ENCODE data around the gene SSPN. TPM values are rescaled to one million over a fixed set of nuclear protein-coding genes. Genes with fewer than 3 reads are reported as not detected.
A peak's percentile ranks its signal among the peaks of the same experiment; 100 is the strongest.

The SSPN gene
- total and polyA plus RNA-seq, 4 donors, result 1.2 to 11.4 (median 6.2) TPM

GRCh38 chr12:26196421-26196716 lies 996 bp downstream of the SSPN start:
- Histone ChIP-seq H3K36me3 (ENCODE audit: control insufficient read depth in 4 of 4, insufficient read depth in 4 of 4, low read length in 4 of 4) (no peaks in the 10 kb centered on the region), H3K27ac (ENCODE audit: low read depth in 1 of 2, low read length in 1 of 2) (peak overlapping the region; percentile 52 to 78), H3K9me3 (ENCODE audit: control insufficient read depth in 4 of 4, insufficient read depth in 3 of 4, low read length in 3 of 4) (no peaks in the 10 kb centered on the region), H3K4me1 (ENCODE audit: control insufficient read depth in 5 of 5, insufficient read depth in 5 of 5, low read length in 5 of 5) (peaks cover 0 to 9% (median 7%) of the 10 kb centered on the region in 5 donors), H3K9ac (ENCODE audit: insufficient read depth in 1 of 2, low read length in 2 of 2) (peak overlapping the region; percentile 53 to 80), H3K4me3 (no peak overlapping the region), H3K27me3 (ENCODE audit: control insufficient read depth in 3 of 3, insufficient read depth in 3 of 3, low read length in 2 of 3) (peaks cover 0 to 2% (median 0%) of the 10 kb centered on the region in 3 donors)
- WGBS, 2 donors, result 66 to 76% methylated on average over 5 of the region's 5 CpGs
- no peak for TF ChIP-seq CTCF (IDR thresholded peaks at IDR 0.05; ENCODE audit: control extremely low read depth, extremely low read depth)
- ATAC-seq (ENCODE audit: insufficient read depth, low FRiP score) (no peak), DNase-seq (peak in 1 of 3 donors; percentile 63)

DNA sequence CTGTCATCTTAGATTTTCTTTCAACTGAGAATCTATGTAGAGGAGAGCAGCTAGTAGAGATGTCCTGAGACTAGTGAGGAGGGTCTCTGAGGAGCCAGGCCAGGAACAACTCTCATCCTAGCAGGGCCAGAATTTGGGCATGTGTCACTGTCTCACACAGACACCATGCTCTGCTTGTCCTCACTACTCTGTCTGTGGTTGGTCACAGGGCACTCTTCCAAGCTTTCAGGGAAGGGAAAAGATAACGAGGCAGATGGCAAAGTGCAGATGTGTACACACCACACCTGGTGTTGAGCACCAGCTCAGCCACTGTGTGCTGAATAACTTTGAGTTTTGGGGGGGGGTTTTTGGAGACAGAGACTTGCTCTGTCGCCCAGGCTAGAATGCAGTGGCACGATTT lies 2.5 kb downstream of the SSPN start:
- Histone ChIP-seq H3K36me3 (ENCODE audit: control insufficient read depth in 4 of 4, insufficient read depth in 4 of 4, low read length in 4 of 4) (no peaks in the 10 kb centered on the region), H3K9ac (ENCODE audit: insufficient read depth in 1 of 2, low read length in 2 of 2) (no peak overlapping the region), H3K27me3 (ENCODE audit: control insufficient read depth in 3 of 3, insufficient read depth in 3 of 3, low read length in 2 of 3) (no peaks in the 10 kb centered on the region), H3K9me3 (ENCODE audit: control insufficient read depth in 4 of 4, insufficient read depth in 3 of 4, low read length in 3 of 4) (no peaks in the 10 kb centered on the region), H3K27ac (ENCODE audit: low read depth in 1 of 2, low read length in 1 of 2) (no peak overlapping the region), H3K4me3 (no peak overlapping the region), H3K4me1 (ENCODE audit: control insufficient read depth in 5 of 5, insufficient read depth in 5 of 5, low read length in 5 of 5) (peaks cover 0 to 9% (median 7%) of the 10 kb centered on the region in 5 donors)
- TF ChIP-seq CTCF (IDR thresholded peaks at IDR 0.05; ENCODE audit: control extremely low read depth, extremely low read depth), result no peak
- 77 to 86% methylated on average over 3 of the region's 3 CpGs for WGBS, 2 donors
- ATAC-seq (ENCODE audit: insufficient read depth, low FRiP score) (no peak), DNase-seq (no peak)

DNA sequence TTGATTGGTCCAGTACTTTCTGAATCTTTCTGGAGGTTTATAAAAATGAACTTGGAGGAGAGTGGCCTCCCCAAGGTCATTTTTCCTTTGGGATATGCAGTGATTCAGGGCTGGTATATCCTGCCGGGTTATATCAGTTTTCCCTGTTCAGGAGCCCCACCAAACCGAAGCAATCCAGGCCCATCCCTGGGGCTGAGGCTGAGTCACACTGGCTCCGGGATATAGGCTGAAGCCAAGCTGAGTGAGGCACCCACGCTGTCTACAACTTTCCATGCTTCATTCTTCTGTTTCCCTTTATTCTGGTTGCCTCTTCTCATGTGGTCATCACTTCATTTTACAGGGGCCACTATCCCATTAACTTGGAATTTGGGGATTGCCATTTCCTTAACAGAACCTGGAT lies 3.4 kb downstream of the SSPN start:
- H3K27ac ChIP-seq (ENCODE audit: low read depth in 1 of 2, low read length in 1 of 2), result peak overlapping the region in 1 of 2 donors; percentile 29
- ATAC-seq (ENCODE audit: insufficient read depth, low FRiP score), result no peak
- H3K9ac ChIP-seq (ENCODE audit: insufficient read depth in 1 of 2, low read length in 2 of 2), result no peak overlapping the region
- H3K36me3 ChIP-seq (ENCODE audit: control insufficient read depth in 4 of 4, insufficient read depth in 4 of 4, low read length in 4 of 4), result no peaks in the 10 kb centered on the region
- peaks cover 0 to 9% (median 7%) of the 10 kb centered on the region in 5 donors for H3K4me1 ChIP-seq (ENCODE audit: control insufficient read depth in 5 of 5, insufficient read depth in 5 of 5, low read length in 5 of 5)
- DNase-seq, result no peak
- 84 to 97% methylated on average over 4 of the region's 4 CpGs for WGBS, 2 donors
- TF ChIP-seq CTCF (IDR thresholded peaks at IDR 0.05; ENCODE audit: control extremely low read depth, extremely low read depth), result no peak
- H3K4me3 ChIP-seq, result no peak overlapping the region
- no peaks in the 10 kb centered on the region for H3K27me3 ChIP-seq (ENCODE audit: control insufficient read depth in 3 of 3, insufficient read depth in 3 of 3, low read length in 2 of 3)
- no peaks in the 10 kb centered on the region for H3K9me3 ChIP-seq (ENCODE audit: control insufficient read depth in 4 of 4, insufficient read depth in 3 of 4, low read length in 3 of 4)

DNA sequence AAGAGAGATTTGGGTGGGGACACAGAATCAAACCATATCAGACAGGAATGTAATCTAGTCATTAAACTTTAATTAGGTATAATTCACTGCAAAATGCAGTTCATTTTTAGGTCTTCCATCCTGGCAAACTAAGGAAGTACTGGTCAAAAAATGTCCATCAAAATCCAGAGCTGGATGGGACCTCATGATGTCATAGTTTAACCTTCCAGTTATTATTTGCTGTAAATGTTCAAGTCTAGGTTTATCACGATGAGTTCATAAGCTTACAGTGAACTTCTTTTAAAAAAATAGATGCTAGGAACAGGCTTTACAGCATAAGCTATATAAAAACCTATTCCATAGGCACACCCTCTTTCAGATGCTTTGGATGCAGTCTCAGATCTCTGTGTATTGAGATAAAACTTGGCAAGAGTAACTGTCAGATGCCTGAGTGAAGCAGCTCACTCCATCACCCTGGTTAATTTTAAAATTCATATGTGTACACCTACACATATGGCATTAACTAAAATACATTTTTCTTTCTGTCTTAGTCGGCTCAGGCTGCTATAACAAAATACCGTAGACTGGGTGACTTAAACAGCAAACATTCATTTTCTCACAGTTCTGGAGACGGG lies 7.9 kb downstream of the SSPN start:
- WGBS, 2 donors, result 83 to 90% methylated on average over 4 of the region's 4 CpGs
- no peak overlapping the region for H3K4me3 ChIP-seq
- peaks cover 0 to 15% (median 3%) of the 10 kb centered on the region in 5 donors for H3K4me1 ChIP-seq (ENCODE audit: control insufficient read depth in 5 of 5, insufficient read depth in 5 of 5, low read length in 5 of 5)
- TF ChIP-seq CTCF (IDR thresholded peaks at IDR 0.05; ENCODE audit: control extremely low read depth, extremely low read depth), result no peak
- no peaks in the 10 kb centered on the region for H3K27me3 ChIP-seq (ENCODE audit: control insufficient read depth in 3 of 3, insufficient read depth in 3 of 3, low read length in 2 of 3)
- no peak for ATAC-seq (ENCODE audit: insufficient read depth, low FRiP score)
- H3K9ac ChIP-seq (ENCODE audit: insufficient read depth in 1 of 2, low read length in 2 of 2), result no peak overlapping the region
- no peaks in the 10 kb centered on the region for H3K36me3 ChIP-seq (ENCODE audit: control insufficient read depth in 4 of 4, insufficient read depth in 4 of 4, low read length in 4 of 4)
- DNase-seq, result no peak
- H3K27ac ChIP-seq (ENCODE audit: low read depth in 1 of 2, low read length in 1 of 2), result no peak overlapping the region
- no peaks in the 10 kb centered on the region for H3K9me3 ChIP-seq (ENCODE audit: control insufficient read depth in 4 of 4, insufficient read depth in 3 of 4, low read length in 3 of 4)

Measured in lung (tissue), 12 donors.